Keratinocyte (primary cell): Measurements from ENCODE around the gene PM20D2. TPM values are rescaled to one million over a fixed set of nuclear protein-coding genes. Genes with fewer than 3 reads are reported as not detected.

Experiments
- DNase-seq: peaks from one replicate; pipeline ENCODE4 v3.0.0-alpha.2; 2011; ENCODE audit warnings: low read depth, missing footprints, low spot score
- FAIRE-seq: peaks from 2 replicates; lab custom pipeline; 2011; peaks lifted over from hg19 to GRCh38; lab: Jason Lieb, UNC
- H2AFZ ChIP-seq: 2 replicates; pipeline ENCODE4 v1.6.0; 2012; ENCODE audit warnings: low read length, control low read depth, inconsistent platforms; ENCODE audit not compliant: control insufficient read depth
- H3K27ac ChIP-seq: 2 replicates; pipeline ENCODE4 v1.5.1; 2011; ENCODE audit warnings: low read length; ENCODE audit not compliant: control insufficient read depth, insufficient read depth
- H3K27me3 ChIP-seq: 3 replicates; pipeline ENCODE4 v1.6.0; 2011; ENCODE audit warnings: low read length; ENCODE audit not compliant: control insufficient read depth, insufficient read depth; ENCODE audit errors: extremely low read depth
- H3K36me3 ChIP-seq, 2 experiments: 2 replicates in 1 of 2; 3 replicates in 1 of 2; pipeline ENCODE4 v1.5.1; 2011; ENCODE audit warnings: low read length in 2 of 2, mild to moderate bottlenecking in 1 of 2; ENCODE audit not compliant: control insufficient read depth in 2 of 2, insufficient read depth in 2 of 2; ENCODE audit errors: extremely low read depth in 1 of 2
- H3K4me1 ChIP-seq: 3 replicates; pipeline ENCODE4 v1.5.1; 2011; ENCODE audit warnings: low read length; ENCODE audit not compliant: control insufficient read depth, insufficient read depth; ENCODE audit errors: extremely low read depth
- H3K4me2 ChIP-seq: 3 replicates; pipeline ENCODE4 v1.6.0; 2011; ENCODE audit warnings: low read depth, low read length; ENCODE audit not compliant: control insufficient read depth, insufficient read depth; ENCODE audit errors: extremely low read depth
- H3K4me3 ChIP-seq, 3 experiments: fragments of 200-600 bp in 1 of 3; sonication (generic) in 1 of 3; 2 replicates in 2 of 3; 3 replicates in 1 of 3; pipeline ENCODE4 v1.5.1; 2011 to 2016; ENCODE audit warnings: low read length in 3 of 3, mild to moderate bottlenecking in 3 of 3, control low read depth in 2 of 3, inconsistent platforms in 1 of 3, low read depth in 1 of 3, mixed read lengths in 1 of 3, mixed run types in 1 of 3, moderate library complexity in 1 of 3; ENCODE audit not compliant: control insufficient read depth in 2 of 3, insufficient read depth in 2 of 3; ENCODE audit errors: extremely low read depth in 1 of 3
- H3K79me2 ChIP-seq: 2 replicates; pipeline ENCODE4 v1.6.0; 2012; ENCODE audit warnings: low read length; ENCODE audit not compliant: control insufficient read depth, insufficient read depth
- H3K9ac ChIP-seq: 3 replicates; pipeline ENCODE4 v1.6.0; 2011; ENCODE audit warnings: low read length; ENCODE audit not compliant: control insufficient read depth, insufficient read depth; ENCODE audit errors: extremely low read depth
- H3K9me1 ChIP-seq: 3 replicates; pipeline ENCODE4 v1.6.0; 2011; ENCODE audit warnings: low read length; ENCODE audit not compliant: control insufficient read depth, insufficient read depth; ENCODE audit errors: extremely low read depth
- H3K9me3 ChIP-seq: 2 replicates; pipeline ENCODE4 v1.5.1; 2012; ENCODE audit warnings: low read depth, low read length; ENCODE audit not compliant: control insufficient read depth
- H4K20me1 ChIP-seq: 3 replicates; pipeline ENCODE4 v1.6.0; 2011; ENCODE audit warnings: low read length; ENCODE audit not compliant: control insufficient read depth, insufficient read depth; ENCODE audit errors: extremely low read depth
- EZH2 ChIP-seq: IDR thresholded peaks from one replicate; pipeline ENCODE4 v1.6.1; 2012; ENCODE audit warnings: inconsistent platforms, mild to moderate bottlenecking, low read length, moderate library complexity
- dilution Hi-C: fragments of 300-500 bp; cut with MboI; formaldehyde crosslinking; loops from one replicate; pipeline ENCODE4 v1.7.0; 2020; ENCODE audit warnings: low sequenced_read_pairs; ENCODE audit not compliant: extremely low pct_ligation_motif_present
- polyA plus RNA-seq, 5 experiments: library from polyadenylated mRNA; depleted of rRNA in 3 of 5; stranded (reverse) in 3 of 5; stranded (forward) in 1 of 5; unstranded in 1 of 5; fragments of >200 nt; gene quantifications; 1 replicate in 1 of 5; 2 replicates in 3 of 5; 3 replicates in 1 of 5; pipeline versions ENCODE4 v1.2.1 to v1.2.3, GENCODE V29; 2011 to 2012; ENCODE audit warnings: missing spikeins in 2 of 5, low read depth in 1 of 5, low replicate concordance in 1 of 5
- TF ChIP-seq, protein P1 (sequence below), 3 experiments: IDR thresholded peaks in 1 of 3; conservative IDR thresholded peaks in 1 of 3; optimal IDR thresholded peaks in 1 of 3; 2 replicates in 2 of 3; 3 replicates in 1 of 3; pipeline versions ENCODE3 to v1.5.1; 2011; ENCODE audit warnings: low read length in 3 of 3, mild to moderate bottlenecking in 3 of 3, moderate library complexity in 2 of 3, control low read depth in 1 of 3, inconsistent platforms in 1 of 3; ENCODE audit not compliant: insufficient read depth in 2 of 3; ENCODE audit errors: extremely low read depth in 1 of 3

PM20D2 gene
- polyA plus RNA-seq, 1 donor (not counting 4 experiments of a cell fraction or from before 2014, with no cell fraction given), result 7.9 TPM

DNA sequence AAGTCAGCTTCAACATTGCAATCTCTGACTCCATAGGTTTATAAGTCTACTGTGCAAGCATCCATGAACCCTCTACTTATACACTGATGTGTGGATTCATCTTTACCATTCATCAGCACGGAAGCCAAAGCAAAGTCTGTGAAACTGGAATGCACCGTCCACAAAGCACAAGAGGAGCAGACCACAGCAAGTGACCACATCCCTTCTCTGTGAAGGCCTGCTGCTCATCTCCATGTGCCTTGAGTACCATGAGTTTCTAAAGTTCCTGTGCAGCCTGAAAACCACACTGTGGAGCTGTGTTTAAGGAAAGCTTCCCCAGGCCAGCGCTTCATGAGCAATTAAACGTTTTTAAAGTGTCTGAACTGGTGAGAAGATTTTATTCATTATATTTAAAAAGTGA lies 51.3 kb downstream of the PM20D2 start:
- dilution Hi-C loops, result no loop called here
- H3K4me3 ChIP-seq, result no peak overlapping the region
- H3K9me1 ChIP-seq, result no peaks in the 10 kb centered on the region
- no peak overlapping the region for H2AFZ ChIP-seq
- H3K4me1 ChIP-seq, result no peaks in the 10 kb centered on the region
- H3K9me3 ChIP-seq, result no peaks in the 10 kb centered on the region
- no peak for FAIRE-seq
- H4K20me1 ChIP-seq, result no peaks in the 10 kb centered on the region
- no peak for TF ChIP-seq EZH2
- TF ChIP-seq, protein P1, sequence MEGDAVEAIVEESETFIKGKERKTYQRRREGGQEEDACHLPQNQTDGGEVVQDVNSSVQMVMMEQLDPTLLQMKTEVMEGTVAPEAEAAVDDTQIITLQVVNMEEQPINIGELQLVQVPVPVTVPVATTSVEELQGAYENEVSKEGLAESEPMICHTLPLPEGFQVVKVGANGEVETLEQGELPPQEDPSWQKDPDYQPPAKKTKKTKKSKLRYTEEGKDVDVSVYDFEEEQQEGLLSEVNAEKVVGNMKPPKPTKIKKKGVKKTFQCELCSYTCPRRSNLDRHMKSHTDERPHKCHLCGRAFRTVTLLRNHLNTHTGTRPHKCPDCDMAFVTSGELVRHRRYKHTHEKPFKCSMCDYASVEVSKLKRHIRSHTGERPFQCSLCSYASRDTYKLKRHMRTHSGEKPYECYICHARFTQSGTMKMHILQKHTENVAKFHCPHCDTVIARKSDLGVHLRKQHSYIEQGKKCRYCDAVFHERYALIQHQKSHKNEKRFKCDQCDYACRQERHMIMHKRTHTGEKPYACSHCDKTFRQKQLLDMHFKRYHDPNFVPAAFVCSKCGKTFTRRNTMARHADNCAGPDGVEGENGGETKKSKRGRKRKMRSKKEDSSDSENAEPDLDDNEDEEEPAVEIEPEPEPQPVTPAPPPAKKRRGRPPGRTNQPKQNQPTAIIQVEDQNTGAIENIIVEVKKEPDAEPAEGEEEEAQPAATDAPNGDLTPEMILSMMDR (optimal IDR thresholded peaks at IDR 0.05 in 1 of 3, IDR thresholded peaks at IDR 0.05 in 1 of 3, conservative IDR thresholded peaks at IDR 0.05 in 1 of 3; ENCODE audit: extremely low read depth in 1 of 3, insufficient read depth in 2 of 3, low read length in 3 of 3), result no peak
- DNase-seq, result no peak
- no peak overlapping the region for H3K27ac ChIP-seq
- no peak overlapping the region for H3K4me2 ChIP-seq
- H3K9ac ChIP-seq, result no peak overlapping the region
- H3K36me3 ChIP-seq, result no peaks in the 10 kb centered on the region
- peaks cover 10% of the 10 kb centered on the region for H3K27me3 ChIP-seq
- no peaks in the 10 kb centered on the region for H3K79me2 ChIP-seq

DNA sequence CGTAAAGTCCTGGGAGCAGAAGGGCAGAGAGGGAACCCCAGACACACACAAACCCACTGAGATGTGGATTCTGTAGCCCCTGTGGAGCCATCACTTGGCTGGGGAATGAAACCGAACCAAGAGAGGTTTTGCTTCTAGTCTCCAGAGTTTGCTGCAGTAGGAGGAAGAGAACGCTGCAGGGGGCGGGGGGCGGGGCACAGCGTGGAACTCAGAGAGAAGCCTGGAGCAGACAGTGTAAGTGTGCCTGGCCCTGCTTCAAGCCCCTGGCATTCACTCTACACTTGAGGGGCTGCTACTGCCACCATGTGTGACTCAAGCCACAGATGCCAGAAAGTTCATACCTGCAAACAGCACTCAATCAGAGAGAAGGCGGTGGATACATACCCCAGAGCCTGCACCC lies 52.4 kb downstream of the PM20D2 start:
- no peaks in the 10 kb centered on the region for H3K79me2 ChIP-seq
- no peaks in the 10 kb centered on the region for H4K20me1 ChIP-seq
- FAIRE-seq (no peak), DNase-seq (no peak)
- H3K4me3 ChIP-seq, result no peak overlapping the region
- TF ChIP-seq EZH2, result no peak
- TF ChIP-seq, protein P1 (optimal IDR thresholded peaks at IDR 0.05 in 1 of 3, IDR thresholded peaks at IDR 0.05 in 1 of 3, conservative IDR thresholded peaks at IDR 0.05 in 1 of 3; ENCODE audit: extremely low read depth in 1 of 3, insufficient read depth in 2 of 3, low read length in 3 of 3), result no peak
- H3K4me2 ChIP-seq, result no peak overlapping the region
- no peak overlapping the region for H2AFZ ChIP-seq
- no peaks in the 10 kb centered on the region for H3K36me3 ChIP-seq
- H3K27me3 ChIP-seq, result peaks cover 10% of the 10 kb centered on the region
- no peak overlapping the region for H3K27ac ChIP-seq
- H3K9me3 ChIP-seq, result no peaks in the 10 kb centered on the region
- H3K9ac ChIP-seq, result no peak overlapping the region
- H3K4me1 ChIP-seq, result no peaks in the 10 kb centered on the region
- dilution Hi-C loops, result no loop called here
- H3K9me1 ChIP-seq, result no peaks in the 10 kb centered on the region
